NCI-H226 (cell line): ENCODE measurements around the gene CPSF7.
"Not testable (repeated sequence)": the region's sequence is repeated elsewhere in the genome, so short reads cannot be mapped to it uniquely, and the experiment has no call there.

Experiments used
- DNase-seq: peaks from one replicate; pipeline ENCODE4 v3.0.0-alpha.2; 2015

CPSF7 gene

GRCh38 chr11:61437496-61437895 is 7.7 kb upstream of the CPSF7 start:
- DNase-seq, result no peak

GRCh38 chr11:61430839-61431238 is 1.1 kb upstream of the CPSF7 start:
- DNase-seq, result not testable (repeated sequence)

- peak; percentile 55 for DNase-seq
Observed at GRCh38 chr11:61429346-61429690, 457 bp downstream of the CPSF7 start.

GRCh38 chr11:61425367-61426131 is 4.2 kb downstream of the CPSF7 start:
- no peak for DNase-seq

- no peak for DNase-seq
Observed at GRCh38 chr11:61422226-61422625, 7.5 kb downstream of the CPSF7 start.

GRCh38 chr11:61418136-61418535 is 11.6 kb downstream of the CPSF7 start:
- no peak for DNase-seq

GRCh38 chr11:61417670-61418069 is 12.1 kb downstream of the CPSF7 start:
- no peak for DNase-seq

- DNase-seq, result no peak
Observed at GRCh38 chr11:61416941-61417340, 12.8 kb downstream of the CPSF7 start.

- DNase-seq, result no peak
Observed at GRCh38 chr11:61415381-61415780, 14.4 kb downstream of the CPSF7 start.

GRCh38 chr11:61414547-61414946 is 15.2 kb downstream of the CPSF7 start:
- DNase-seq, result no peak

- DNase-seq, result no peak
Observed at GRCh38 chr11:61413496-61413895, 16.3 kb downstream of the CPSF7 start.

- DNase-seq, result no peak
Observed at GRCh38 chr11:61411589-61411988, 18.2 kb downstream of the CPSF7 start.

- no peak for DNase-seq
Observed at GRCh38 chr11:61406991-61407728, 22.6 kb downstream of the CPSF7 start.

- no peak for DNase-seq
Observed at GRCh38 chr11:61406067-61406466, 23.7 kb downstream of the CPSF7 start.

GRCh38 chr11:61404641-61405040 is 25.1 kb downstream of the CPSF7 start:
- DNase-seq, result no peak

GRCh38 chr11:61404103-61404502 is 25.7 kb downstream of the CPSF7 start:
- DNase-seq, result no peak

GRCh38 chr11:61403658-61404057 is 26.1 kb downstream of the CPSF7 start:
- no peak for DNase-seq

- no peak for DNase-seq
Observed at GRCh38 chr11:61401573-61401972, 28.2 kb downstream of the CPSF7 start.

GRCh38 chr11:61401173-61401572 is 28.6 kb downstream of the CPSF7 start:
- DNase-seq, result no peak

GRCh38 chr11:61392981-61393595 is 36.7 kb downstream of the CPSF7 start:
- DNase-seq, result no peak

GRCh38 chr11:61390161-61390560 is 39.6 kb downstream of the CPSF7 start:
- no peak for DNase-seq

- no peak for DNase-seq
Observed at GRCh38 chr11:61384271-61385242, 45.2 kb downstream of the CPSF7 start.

- DNase-seq, result not testable (repeated sequence)
Observed at GRCh38 chr11:61383859-61384258, 45.9 kb downstream of the CPSF7 start.
